PC-9 (cell line): Measurements from ENCODE around the gene PLCB3. TPM values are rescaled to one million over a fixed set of nuclear protein-coding genes. Genes with fewer than 3 reads are reported as not detected.

Experiments used
- BruUV-seq: library from RNA; stranded (reverse); fragments of 400-500 nt; replicated peaks from 2 replicates; lab custom pipeline; 2021; lab: Mats Ljungman, UMichigan
- CTCF ChIA-PET: fragments of 300-600 bp; sonication (Branson Sonifier 250); formaldehyde crosslinking; loops from one replicate; lab custom pipeline; 2022; ENCODE audit warnings: antibody characterized with exemption; lab: Charles Lee
- POLR2A ChIA-PET: fragments of 300-600 bp; sonication (Branson Sonifier 250); formaldehyde crosslinking; loops from one replicate; lab custom pipeline; 2022; ENCODE audit warnings: antibody characterized with exemption; ENCODE audit not compliant: unreplicated experiment; lab: Charles Lee
- DNase-seq, 2 experiments: peaks; one replicate each; pipeline versions ENCODE4 v3.0.0 to v3.0.0-alpha.2; 2015 to 2022; ENCODE audit warnings: mixed read lengths in 1 of 2
- H2AFZ ChIP-seq: fragments of 200-600 bp; sonication (generic); 2 replicates; pipeline ENCODE4 v1.8.1; 2017; ENCODE audit warnings: antibody characterized with exemption
- H3F3A ChIP-seq: fragments of 200-600 bp; sonication (generic); 2 replicates; pipeline ENCODE4 v1.8.1; 2017; ENCODE audit warnings: antibody characterized with exemption, mild to moderate bottlenecking, low read depth; ENCODE audit not compliant: insufficient read depth
- H3K27ac ChIP-seq: fragments of 200-600 bp; sonication (generic); 2 replicates; pipeline ENCODE4 v1.6.1; 2016; ENCODE audit warnings: mixed run types
- H3K27me3 ChIP-seq: fragments of 200-600 bp; sonication (generic); 2 replicates; pipeline ENCODE4 v1.6.1; 2016; ENCODE audit warnings: low read depth, mixed run types; ENCODE audit not compliant: insufficient read depth
- H3K36me3 ChIP-seq: fragments of 200-600 bp; sonication (generic); 2 replicates; pipeline ENCODE4 v1.6.1; 2016; ENCODE audit warnings: low read depth, mixed run types
- H3K4me1 ChIP-seq: fragments of 200-600 bp; sonication (generic); replicated peaks from 2 replicates; pipeline ENCODE4 v1.6.1; 2016; ENCODE audit warnings: mixed run types; ENCODE audit not compliant: insufficient read depth
- H3K4me2 ChIP-seq: fragments of 200-600 bp; sonication (generic); 2 replicates; pipeline ENCODE4 v1.6.1; 2017; ENCODE audit warnings: mixed run types
- H3K4me3 ChIP-seq: fragments of 200-600 bp; sonication (generic); 2 replicates; pipeline ENCODE4 v1.6.1; 2016; ENCODE audit warnings: mixed run types
- H3K79me2 ChIP-seq: fragments of 200-600 bp; sonication (generic); 2 replicates; pipeline ENCODE4 v1.6.1; 2017; ENCODE audit warnings: low read depth, mixed run types
- H3K9me2 ChIP-seq: fragments of 200-600 bp; sonication (generic); 2 replicates; pipeline ENCODE4 v1.8.1; 2017; ENCODE audit warnings: mild to moderate bottlenecking; ENCODE audit not compliant: insufficient read depth
- H3K9me3 ChIP-seq: fragments of 200-600 bp; sonication (generic); 2 replicates; pipeline ENCODE4 v1.8.1; 2016; ENCODE audit warnings: low read depth; ENCODE audit not compliant: insufficient read depth
- H4K20me1 ChIP-seq: fragments of 200-600 bp; sonication (generic); 2 replicates; pipeline ENCODE4 v1.8.1; 2017; ENCODE audit not compliant: insufficient read depth
- EZH2 ChIP-seq: fragments of 200-600 bp; sonication (generic); IDR thresholded peaks from 2 replicates; pipeline ENCODE4 v1.8.0; 2017; ENCODE audit warnings: antibody characterized with exemption, low read depth
- intact Hi-C: fragments of 100-400 bp; cut with micrococcal nuclease; formaldehyde crosslinking; loops from one replicate; pipeline ENCODE4 v1.10.0; 2022; ENCODE audit not compliant: unreplicated experiment
- total RNA-seq: library from RNA; stranded (reverse); gene quantifications from 2 replicates; pipeline ENCODE4 v1.2.3, GENCODE V29; 2021
- TF ChIP-seq, protein P1 (sequence below): fragments of 200-600 bp; sonication (generic); conservative IDR thresholded peaks from 2 replicates; pipeline ENCODE4 v1.6.1; 2017; ENCODE audit warnings: mixed run types, antibody characterized with exemption, mild to moderate bottlenecking, moderate library complexity

PLCB3 gene
- total RNA-seq, 1 experiment from 2014 or later, result 79.6 TPM

DNA sequence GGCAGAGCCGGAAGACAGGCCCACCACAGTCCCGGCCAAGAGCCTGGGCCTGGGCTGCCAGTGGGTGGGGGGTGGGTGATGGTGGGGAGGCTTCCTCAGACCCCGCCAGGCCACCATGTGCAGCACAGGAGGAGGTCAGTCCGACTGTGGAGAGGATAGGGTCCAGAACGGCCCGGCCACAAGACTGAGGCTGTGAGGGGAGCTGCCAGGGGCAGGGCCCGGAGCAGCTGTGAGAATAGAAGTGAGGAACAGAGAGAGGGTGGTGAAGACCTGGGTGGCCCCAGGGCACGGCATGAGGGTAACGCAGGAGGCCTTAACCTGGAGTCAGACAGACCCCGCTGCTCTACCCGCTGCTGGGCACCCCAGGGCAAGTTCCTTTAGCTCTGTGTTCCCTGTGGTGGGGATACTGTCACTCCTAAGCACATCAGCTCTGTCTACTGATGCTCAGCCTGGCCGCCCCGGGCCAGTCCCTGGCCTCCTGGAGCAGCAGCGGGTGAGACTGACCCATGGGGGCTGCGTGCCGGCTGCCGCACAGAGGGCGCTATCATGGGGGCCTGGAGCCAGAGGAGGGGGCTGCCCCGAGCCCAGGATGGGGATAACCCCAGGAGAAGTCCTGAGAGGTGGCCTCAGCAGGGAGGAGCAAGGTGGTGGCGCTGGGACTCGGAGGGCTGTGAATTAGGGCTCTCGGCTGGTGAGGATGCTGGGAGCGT, 43.1 kb upstream of the PLCB3 start:
- CTCF ChIA-PET, result interaction anchor here (0.6 kb wide), 1 partner anchor 147 kb away, joined by 3 read pairs; no protein-coding TSS in a partner anchor
- Histone ChIP-seq H3K27me3 (no peaks in the 10 kb centered on the region), H3K9me2 (no peaks in the 10 kb centered on the region), H3K27ac (no peak overlapping the region), H2AFZ (no peak overlapping the region), H3K4me2 (no peak overlapping the region), H3K79me2 (no peaks in the 10 kb centered on the region), H4K20me1 (peaks cover 18% of the 10 kb centered on the region), H3K4me3 (no peak overlapping the region), H3F3A (peaks cover 48% of the 10 kb centered on the region), H3K36me3 (no peaks in the 10 kb centered on the region), H3K9me3 (no peaks in the 10 kb centered on the region), H3K4me1 (0 out of 2 replicates have a peak, but pooled peaks cover 4% of the 10 kb centered on the region)
- POLR2A ChIA-PET, result no interaction called here
- DNase-seq, result no peak
- intact Hi-C loops, result no loop called here
- TF ChIP-seq EZH2, result no peak
- TF ChIP-seq, protein P1, sequence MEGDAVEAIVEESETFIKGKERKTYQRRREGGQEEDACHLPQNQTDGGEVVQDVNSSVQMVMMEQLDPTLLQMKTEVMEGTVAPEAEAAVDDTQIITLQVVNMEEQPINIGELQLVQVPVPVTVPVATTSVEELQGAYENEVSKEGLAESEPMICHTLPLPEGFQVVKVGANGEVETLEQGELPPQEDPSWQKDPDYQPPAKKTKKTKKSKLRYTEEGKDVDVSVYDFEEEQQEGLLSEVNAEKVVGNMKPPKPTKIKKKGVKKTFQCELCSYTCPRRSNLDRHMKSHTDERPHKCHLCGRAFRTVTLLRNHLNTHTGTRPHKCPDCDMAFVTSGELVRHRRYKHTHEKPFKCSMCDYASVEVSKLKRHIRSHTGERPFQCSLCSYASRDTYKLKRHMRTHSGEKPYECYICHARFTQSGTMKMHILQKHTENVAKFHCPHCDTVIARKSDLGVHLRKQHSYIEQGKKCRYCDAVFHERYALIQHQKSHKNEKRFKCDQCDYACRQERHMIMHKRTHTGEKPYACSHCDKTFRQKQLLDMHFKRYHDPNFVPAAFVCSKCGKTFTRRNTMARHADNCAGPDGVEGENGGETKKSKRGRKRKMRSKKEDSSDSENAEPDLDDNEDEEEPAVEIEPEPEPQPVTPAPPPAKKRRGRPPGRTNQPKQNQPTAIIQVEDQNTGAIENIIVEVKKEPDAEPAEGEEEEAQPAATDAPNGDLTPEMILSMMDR, result no peak
- BruUV-seq, result no TSS peak

DNA sequence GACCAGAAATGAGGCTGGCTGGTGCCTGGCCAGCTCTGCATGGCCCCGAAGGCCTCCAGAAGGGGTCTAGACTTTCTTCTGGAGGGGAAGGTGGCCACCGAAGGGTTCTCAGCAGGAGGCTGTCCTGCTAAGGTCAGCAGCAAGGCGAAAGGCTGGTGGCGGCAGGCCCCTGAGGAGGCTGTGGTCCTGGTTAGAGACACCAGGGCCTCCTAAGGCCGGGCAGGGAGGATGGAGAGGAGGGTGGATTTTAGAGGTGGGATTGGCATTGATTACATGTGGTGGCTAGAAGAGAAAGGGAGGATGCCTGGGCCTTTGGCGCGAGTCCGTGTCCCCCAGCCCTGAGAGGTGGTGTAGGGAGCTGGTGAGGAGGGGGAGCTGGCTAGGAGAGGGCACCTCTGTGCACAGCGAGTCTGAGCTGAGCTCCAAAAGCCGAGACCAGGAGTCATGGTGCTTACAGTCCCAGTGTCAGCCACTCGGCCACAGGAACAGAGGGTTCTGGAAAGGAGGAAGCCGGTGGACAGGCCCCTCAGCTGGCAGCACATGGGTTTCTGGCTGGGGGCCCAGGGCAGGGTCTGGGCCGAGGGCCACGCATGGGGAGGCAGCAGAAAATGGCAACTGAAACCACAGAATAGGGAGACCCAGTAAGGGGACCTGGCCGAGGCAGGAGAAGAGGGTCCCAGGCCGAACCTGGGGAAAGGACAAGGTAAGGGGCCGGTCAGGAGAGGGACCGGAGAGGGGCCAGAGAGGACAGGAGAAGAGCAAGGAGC, 42.4 kb upstream of the PLCB3 start:
- H3K27ac ChIP-seq, result no peak overlapping the region
- ChIA-PET CTCF (no interaction called here), POLR2A (no interaction called here)
- no peak overlapping the region for H3K4me2 ChIP-seq
- TF ChIP-seq, protein P1, result no peak
- no peak for TF ChIP-seq EZH2
- H3K4me1 ChIP-seq, result 0 out of 2 replicates have a peak, but pooled peaks cover 4% of the 10 kb centered on the region
- no peak for DNase-seq
- no peak overlapping the region for H2AFZ ChIP-seq
- no TSS peak for BruUV-seq
- no peaks in the 10 kb centered on the region for H3K79me2 ChIP-seq
- intact Hi-C loops, result no loop called here
- peaks cover 11% of the 10 kb centered on the region for H4K20me1 ChIP-seq
- H3K36me3 ChIP-seq, result no peaks in the 10 kb centered on the region
- no peak overlapping the region for H3K4me3 ChIP-seq
- peaks cover 46% of the 10 kb centered on the region for H3F3A ChIP-seq
- no peaks in the 10 kb centered on the region for H3K9me2 ChIP-seq
- H3K27me3 ChIP-seq, result no peaks in the 10 kb centered on the region
- no peaks in the 10 kb centered on the region for H3K9me3 ChIP-seq

DNA sequence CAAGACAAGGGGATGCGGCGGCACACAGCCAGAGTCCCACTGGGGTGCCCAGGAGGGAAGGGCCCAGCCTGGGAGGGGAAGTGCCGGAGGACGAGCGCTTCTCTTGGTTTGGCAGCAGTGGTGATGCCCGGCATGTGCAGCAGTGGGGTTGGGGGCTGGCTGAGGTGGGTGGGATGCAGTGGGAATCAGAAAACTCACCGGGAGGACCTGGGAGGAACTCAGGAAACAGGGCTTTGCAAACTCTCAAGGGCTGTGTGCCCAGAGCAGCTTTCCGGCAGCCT, 41.8 kb upstream of the PLCB3 start:
- ChIA-PET POLR2A (no interaction called here), CTCF (no interaction called here)
- H3K27ac ChIP-seq, result no peak overlapping the region
- H3K9me2 ChIP-seq, result no peaks in the 10 kb centered on the region
- no peak overlapping the region for H3K4me3 ChIP-seq
- H3K9me3 ChIP-seq, result no peaks in the 10 kb centered on the region
- H3F3A ChIP-seq, result peaks cover 42% of the 10 kb centered on the region
- intact Hi-C loops, result no loop called here
- H3K79me2 ChIP-seq, result no peaks in the 10 kb centered on the region
- no peaks in the 10 kb centered on the region for H3K4me1 ChIP-seq
- H3K27me3 ChIP-seq, result no peaks in the 10 kb centered on the region
- H4K20me1 ChIP-seq, result peaks cover 6% of the 10 kb centered on the region; the same call in 1 of the 2 replicates
- DNase-seq, result no peak
- no TSS peak for BruUV-seq
- TF ChIP-seq EZH2, result no peak
- TF ChIP-seq, protein P1, result no peak
- H3K36me3 ChIP-seq, result no peaks in the 10 kb centered on the region
- no peak overlapping the region for H3K4me2 ChIP-seq
- H2AFZ ChIP-seq, result no peak overlapping the region
